D341Med (cell line): ENCODE measurements around the gene PI4K2A.
A peak's percentile ranks its signal among the peaks of the same experiment; 100 is the strongest.

Experiments
- DNase-seq: peaks from one replicate; pipeline ENCODE4 v3.0.0; 2012; ENCODE audit warnings: low spot score

The PI4K2A gene

DNA sequence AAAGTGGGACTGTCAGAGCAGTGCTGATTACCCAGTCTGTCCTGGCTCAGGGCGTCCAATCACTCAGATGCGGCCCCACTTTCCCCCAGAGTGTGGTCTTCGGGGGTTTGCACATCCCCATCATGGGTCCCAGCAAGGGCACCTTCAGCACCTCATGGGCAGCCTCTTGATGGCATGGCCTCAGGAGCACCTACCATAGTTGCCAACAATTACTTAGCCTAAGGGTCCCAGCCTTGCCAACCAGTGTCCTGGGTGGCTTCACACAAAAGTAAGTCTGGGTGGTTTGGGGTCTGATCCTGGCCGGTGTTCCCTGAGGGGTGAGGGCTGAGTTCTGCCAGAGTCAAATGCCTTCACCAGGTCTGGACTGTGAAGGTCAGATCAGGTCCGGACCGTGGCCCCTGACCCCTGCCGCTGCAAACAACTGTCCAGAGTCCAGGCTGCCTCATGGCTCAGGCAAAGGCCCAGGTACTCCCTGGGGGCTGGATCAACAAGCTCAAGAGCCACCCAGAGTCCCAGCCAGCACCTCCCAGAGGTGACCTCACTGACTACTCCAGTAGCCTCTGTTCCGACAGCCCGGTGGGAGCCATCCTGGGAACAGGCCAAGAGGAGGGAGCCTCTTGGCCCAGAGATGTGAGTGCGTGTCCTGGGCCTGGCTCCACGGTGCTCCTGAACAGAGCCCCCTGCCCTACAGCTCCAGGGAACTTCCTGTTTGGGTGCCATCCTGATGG lies 66.8 kb downstream of the PI4K2A start:
- DNase-seq = no peak

DNA sequence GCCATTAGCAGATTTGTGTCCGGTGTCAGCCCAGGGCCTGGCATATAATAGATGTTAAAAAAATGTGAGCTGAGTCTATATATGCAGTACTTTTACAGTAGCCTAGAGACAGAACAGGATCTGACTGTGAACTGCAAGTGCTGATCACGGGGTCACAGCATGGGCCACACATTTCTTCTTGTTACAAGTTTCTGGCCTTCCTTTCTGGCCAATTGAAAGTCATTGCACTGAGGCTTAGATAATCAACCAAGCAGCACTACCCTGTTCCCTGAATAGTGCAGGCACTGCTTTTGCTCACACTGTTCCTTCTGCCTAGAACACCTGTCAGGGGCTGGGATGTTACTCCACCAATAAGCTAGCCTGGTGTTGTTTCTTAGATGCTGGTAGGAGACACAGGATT lies 67.7 kb downstream of the PI4K2A start:
- no peak for DNase-seq

DNA sequence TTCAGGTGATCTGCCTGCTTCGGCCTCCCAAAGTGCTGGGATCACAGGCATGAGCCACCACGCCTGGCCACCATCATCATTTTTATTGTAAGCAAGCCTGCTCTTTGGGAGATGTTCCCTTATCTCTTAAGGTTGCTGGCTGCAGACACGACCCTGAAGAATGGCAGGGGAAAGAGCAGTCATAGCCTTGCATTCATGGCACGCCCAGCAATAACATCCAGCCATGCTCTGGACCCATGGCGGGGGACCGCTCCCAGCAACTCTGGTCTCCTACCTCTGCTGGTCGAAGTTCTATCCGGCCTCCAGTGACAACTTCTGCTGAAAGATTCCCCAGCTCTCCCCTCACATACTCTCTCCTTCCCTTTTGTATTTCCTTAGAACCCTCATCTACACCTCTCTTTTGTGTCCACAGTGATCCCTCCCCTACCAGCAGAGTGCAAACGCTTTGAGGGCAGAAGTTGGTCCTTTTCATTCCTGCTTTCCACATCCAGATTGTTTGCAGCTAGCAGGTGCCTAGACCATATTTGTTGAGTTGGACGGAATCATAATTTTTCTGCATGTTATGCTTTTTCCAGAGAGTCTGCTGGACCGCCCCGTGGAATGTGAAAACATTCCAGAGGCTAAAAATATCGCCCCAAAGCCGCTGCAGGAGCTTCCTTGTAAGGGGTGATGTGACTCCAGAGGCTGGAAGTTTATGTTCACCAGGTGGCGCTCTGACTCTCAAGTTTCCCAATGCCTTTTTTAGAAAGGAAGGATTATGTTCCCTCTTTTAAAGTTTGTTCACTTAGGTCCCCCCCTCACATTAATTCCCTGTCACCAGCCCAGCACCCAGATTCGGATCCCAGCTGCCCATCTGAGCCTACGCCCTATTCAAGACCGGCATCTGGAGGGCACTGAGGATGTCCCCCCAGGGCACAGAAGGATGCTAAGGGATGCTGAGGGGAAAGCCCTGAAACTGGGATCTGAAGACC lies 68.8 kb downstream of the PI4K2A start:
- peak; percentile 41 for DNase-seq

DNA sequence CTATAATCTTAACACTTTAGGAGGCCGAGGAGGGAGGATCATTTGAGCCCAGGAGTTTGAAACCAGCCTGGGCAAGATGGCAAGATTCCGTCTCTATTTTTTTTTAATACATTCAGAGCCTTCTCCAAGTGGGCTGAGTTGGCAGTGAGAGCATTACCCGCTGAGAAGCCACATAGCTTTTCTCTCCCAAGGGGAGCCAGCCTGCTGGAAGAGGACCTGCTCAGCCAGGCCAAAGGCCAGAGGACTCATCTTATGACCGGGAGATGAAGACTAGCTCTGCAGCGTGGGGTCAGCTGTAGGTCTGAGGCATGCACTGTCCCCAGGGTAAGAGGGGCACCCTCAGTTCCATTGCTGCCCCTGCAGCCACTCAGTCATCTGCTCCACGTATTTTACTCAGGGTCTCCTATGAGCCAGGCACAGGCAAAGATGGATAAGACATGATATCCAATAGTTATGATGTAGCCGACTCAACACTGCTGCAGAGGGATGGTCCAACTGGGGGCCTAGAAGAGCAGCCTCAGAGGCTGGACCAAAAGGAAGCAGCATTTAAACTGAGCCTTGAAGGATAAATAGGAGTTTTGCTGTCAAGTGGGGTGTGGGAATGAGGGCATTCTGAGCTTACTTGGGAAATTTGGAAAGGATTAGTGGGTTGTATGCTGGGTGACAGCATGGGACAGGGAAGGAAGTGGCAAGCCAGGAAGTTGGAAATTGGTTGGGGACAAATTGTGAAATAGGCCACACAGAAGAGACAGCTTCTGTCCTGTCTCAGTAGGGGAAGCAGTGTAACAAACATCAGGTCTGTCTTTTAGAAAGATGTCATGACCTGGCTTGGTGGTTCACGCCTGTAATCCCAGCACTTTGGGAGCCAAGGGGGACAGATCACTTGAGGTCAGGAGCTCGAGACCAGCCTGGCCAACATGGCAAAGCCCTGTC lies 71.4 kb downstream of the PI4K2A start:
- DNase-seq = no peak

DNA sequence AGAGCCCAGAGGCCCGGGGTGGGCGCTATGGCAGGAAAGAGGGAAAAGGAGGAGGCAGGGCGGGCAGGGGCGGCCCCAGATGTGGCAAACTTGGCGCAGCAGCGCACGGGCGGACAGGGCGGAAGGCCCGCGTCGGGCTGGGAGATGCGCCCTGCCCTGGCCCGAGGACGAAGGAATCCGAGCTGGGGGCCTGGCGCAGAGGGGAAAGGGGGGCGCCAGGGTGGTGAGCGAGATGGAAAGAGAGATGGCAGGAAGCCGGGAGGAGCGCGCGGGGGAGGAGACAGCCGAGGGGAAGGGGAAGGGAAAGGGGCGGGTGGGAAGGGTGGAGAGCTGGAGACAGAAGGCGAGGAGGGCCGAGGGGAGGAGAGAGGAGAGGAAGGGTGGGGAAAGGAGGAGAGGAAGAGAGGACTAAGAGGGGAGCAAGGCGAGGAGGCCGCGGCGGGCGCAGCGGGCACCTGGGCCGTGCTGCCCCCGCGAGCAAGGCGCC lies 72.9 kb downstream of the PI4K2A start, which contains the start of gene MARVELD1:
MARVELD1 (plus strand) TSS at position 392 of the 487 bp plus-strand sequence. CDS start 147 bp downstream, outside the sequence.
- DNase-seq = peak; percentile 80

DNA sequence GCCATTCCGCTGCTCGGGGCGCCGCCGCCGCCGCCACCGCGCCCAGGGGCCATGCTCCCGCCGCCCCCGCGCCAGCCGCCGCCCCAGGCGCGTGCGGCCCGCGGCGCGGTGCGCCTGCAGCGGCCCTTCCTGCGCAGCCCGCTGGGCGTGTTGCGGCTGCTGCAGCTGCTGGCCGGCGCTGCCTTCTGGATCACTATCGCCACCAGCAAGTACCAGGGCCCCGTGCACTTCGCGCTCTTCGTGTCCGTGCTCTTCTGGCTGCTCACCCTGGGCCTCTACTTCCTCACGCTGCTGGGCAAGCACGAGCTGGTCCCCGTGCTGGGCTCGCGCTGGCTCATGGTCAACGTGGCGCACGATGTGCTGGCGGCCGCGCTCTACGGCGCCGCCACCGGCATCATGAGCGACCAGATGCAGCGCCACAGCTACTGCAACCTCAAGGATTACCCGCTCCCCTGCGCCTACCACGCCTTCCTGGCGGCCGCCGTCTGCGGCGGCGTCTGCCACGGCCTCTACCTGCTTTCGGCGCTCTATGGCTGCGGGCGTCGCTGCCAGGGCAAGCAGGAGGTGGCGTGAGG lies 73.4 kb downstream of the PI4K2A start:
- DNase-seq = peak; percentile 71

DNA sequence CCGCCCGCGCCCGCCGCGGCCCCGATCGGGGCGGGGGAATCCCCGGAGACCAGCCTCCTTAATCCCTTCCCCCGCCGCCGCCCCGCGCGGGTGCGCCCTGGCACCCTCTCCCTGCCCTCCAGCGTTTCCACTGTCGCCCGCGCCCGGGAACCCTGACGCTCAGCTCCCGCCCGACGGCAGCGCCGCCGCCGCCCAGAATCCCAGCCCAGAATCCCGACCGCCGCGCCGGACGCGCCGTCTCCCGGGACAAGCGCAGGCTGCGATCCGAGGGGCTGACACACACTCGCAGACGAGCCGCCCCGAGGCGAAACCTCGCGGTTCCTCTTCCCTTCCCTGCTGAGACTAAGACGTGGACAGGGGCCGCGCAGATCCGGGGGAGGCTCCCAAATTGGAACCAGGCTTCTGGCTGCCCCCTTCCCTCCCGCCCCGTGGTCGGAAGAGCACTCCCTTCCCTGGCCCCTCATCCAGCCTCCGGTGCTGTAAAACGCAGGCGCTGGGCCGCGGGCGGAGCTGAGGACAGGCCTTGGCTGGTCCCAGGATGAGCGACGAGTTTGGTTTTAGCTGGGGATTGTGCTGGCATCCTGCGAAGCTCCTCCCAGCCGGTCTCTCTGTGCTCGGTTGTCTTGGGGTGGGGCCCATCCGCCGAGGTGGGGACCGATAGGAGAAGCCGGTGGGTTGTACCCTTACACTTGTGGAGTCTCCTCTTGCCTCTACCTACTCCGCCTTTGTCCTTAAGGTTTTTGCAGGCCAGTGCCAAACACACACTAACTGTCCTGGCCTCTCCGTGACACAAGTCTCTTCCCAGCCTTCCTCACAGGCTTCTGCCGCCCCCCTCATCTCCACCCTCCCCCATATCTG lies 74.2 kb downstream of the PI4K2A start:
- DNase-seq = peak; percentile 80

DNA sequence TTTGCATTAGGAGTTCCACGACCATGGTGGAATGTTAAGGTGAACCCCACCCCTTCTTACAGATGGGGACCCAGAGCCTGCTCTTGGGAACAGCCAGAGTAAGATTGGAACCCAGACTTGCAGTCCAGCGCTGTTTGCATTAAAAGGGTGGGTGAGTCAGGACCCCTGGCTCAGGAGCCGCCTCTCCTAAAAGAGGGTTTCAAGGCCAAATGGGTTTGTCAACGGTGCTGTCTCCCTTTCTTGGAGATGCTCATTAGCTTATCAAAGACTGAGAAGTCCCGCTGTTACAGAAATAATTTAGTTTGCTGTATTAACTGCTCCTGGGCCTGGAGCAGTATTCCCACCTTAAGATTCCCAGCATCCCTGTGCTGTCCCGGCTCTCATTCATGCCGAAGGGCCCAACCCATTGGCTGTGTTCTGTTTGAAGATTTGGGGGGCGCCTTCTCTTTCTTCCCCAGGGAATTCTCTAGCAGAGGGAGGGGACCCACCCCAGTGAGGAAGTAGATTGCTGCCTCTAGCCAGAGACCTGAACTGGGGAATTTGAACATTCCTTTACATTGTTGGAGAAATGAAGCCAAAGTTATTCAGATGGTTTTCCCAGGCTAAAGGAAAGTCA lies 74.9 kb downstream of the PI4K2A start:
- no peak for DNase-seq

DNA sequence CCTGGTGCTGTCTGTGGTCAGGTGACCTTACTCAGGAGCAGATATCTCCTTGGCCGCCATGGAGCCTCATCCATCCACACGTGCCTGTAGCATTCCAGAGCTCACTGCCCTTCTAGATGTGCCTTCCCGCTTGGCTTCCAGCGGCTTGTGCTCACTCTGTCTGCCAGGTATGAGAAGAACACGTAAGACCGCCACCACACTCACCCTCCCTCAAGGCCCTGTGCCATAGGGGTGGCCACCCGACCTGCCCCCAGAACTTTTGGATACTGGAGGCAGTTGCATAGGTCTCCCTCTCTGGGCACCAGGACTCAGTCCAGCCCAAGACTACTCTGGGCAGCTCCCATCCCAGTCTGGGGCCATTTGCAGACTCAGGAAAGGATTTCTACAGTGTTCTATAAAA lies 77.2 kb downstream of the PI4K2A start:
- DNase-seq = no peak

DNA sequence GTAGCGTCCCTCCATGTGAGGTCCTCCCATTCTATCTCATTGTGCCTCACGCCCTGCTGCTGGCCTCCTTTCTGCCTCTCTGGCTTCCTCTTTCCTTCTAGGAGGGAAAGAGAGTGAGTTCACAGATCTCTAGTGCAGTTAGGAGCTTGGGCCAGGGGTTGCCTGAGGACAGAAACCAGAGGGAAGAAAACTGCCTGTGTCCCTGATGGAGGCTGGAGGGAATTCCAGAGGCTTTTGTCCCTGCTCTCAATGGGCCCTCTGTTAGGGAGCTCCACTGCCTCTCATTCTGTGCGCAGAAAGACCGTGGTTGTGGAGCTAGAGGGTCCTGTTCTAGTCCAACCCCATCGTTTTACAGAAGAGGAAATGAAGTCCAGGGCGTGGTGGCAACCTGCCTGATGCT lies 77.7 kb downstream of the PI4K2A start:
- no peak for DNase-seq

DNA sequence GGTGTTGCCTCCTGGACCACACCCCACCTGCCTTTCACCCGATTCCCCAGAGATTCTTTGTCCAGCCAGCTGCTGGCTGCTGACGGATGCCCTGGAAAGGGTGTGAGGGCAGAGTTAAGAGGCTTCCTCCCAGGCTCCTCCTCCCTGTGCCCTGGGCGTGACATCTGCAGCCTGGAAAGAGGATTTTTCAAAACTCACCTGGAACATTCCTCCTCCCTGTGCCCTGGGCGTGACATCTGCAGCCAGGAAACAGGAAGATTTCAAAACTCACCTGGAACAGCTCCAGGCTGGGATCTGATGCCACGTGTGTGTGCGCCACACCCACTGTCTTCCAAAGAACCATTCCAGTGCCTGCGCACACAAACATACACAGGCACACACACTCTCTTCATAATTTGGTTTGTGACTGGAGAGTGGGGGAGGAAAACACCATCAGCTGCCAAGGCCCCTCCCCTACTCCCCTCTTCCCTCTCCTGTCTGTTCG lies 78.2 kb downstream of the PI4K2A start:
- DNase-seq = no peak

DNA sequence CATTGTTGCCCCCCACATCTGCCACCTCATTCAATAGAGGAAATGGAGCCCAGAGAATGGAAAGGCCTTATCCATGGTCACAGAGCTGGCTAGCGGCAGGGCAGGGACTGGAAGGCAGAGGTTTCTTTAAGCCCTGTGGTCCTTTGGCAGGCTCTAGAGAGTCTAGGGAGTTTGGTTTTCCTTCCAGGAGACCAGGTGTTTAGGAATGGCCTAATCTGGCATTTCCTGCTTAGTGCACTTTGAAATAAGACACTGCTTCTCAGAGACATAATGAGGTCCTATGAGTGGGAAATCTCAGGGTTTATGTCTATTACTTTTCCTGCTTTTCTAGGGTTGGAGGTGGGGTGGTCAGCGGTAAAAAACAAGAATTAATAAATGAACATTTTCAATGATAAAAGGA lies 79.1 kb downstream of the PI4K2A start:
- DNase-seq = no peak

DNA sequence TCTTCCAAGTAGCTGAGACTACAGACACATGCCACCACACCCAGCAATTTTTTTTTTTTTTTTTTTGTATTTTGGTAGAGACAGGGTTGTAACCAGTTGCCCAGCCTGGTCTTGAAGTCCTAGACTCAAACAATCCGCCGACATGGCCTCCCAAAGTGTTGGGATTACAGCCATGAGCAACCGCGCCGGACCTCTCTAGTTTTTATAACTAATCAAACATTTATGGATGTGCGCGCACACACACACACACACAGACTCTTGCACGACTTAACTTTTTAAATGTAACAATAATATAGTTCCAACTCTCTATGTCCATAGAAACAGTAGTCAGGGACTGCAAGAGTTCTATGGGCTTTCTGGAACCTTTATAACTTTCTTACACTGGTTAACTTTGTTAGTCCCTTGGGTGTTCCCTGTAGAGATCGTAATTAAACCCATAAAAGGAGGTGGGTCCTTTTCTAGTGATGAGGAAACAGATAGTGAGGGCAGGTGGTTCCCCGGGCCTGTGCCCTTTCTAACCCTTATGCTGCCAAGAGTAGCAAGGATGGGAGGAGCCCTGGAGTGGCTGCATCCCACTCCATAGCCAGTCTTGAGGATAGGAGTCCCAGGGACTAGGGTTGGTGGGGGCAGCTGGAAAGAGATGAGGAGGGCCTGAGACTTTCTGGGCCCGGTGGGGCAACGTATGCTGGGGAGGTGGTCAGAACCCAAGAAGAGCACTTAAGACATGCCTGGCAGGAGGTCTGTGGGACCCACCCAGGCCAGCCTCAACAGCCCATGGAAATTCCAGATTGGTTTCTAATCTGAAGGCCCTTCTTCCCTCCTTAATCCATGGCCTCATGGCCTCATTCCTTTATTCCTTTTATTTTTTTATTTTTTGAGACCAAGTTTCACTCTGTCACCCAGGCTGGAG lies 81.7 kb downstream of the PI4K2A start:
- no peak for DNase-seq

DNA sequence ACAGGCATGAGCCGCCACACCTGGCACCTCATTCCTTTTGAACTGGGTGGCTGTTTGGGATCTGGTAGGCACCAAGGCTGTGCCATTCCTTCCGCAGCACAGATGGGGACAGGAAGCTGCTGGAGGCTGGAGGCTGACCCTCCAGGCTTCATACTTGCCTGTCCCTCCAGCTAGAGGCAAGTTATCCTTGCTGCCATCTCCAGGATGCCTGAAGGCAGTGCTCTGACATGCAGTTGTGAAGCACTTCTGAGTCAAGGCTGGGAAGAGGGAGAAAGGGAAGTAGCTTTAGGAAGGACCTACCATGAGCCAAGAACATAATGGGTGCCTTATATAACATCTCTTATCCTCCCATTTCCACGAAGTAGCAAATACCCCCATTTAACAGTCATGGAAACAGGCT lies 82.5 kb downstream of the PI4K2A start:
- no peak for DNase-seq

DNA sequence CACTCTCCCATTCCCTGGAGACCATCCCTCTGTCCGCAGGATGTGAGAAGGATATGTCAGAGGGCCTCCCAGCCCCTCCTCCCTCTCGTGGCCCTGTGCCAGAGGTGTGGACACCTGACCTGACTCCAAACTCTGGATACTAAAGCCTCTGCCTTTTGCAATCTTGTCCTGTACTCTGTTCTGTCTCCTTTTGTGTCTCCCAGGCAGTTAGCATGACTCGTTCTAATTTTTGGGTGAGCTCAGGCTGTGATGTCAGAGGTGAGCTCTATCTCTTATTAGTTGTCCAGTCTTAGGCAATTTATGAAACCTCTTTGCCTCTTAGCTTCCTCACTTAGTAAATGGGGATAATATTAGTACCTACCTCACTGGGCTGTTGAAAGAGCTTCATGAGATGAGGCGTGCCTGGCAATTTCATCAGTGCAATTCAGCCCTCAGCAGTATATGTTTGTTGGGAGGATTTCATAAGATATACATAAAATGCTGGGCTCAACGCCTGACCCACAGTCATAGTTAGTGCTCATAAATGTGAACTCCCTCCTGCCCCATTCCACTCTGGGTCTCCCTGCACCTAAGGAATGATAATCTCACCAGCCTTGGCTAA lies 84.0 kb downstream of the PI4K2A start:
- no peak for DNase-seq
